ENCODE results near the gene HAL. TPM values are rescaled to one million over a fixed set of nuclear protein-coding genes. Genes with fewer than 3 reads are reported as not detected.

HAL gene
- total RNA-seq, 1 donor from 2014 or later = 2.5 TPM

DNA sequence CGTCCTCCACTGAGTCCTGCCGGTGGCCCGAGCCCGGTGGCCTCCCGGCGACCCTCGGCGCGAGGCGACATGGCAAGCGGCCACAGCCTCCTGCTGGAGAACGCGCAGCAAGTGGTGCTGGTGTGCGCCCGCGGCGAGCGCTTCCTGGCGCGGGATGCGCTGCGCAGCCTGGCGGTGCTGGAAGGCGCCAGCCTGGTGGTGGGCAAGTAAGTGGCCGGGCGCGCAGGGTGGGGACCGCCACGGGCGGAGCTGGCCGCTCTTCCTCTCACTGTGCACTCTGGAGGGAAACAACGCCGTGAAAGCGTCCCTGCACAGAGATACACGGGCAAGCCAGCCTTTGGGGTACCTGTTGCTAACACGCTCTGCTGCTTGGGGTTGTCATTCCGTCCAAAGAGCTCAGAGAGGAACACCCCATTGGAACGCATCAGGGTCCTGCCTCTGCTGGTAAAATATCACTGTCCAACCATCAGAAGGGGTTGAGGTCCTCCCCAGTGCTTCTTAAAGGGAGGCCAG, 52.8 kb downstream of the HAL start, which contains the start of gene AMDHD1:
AMDHD1 (plus strand) TSS at position 2 of the 513 bp plus-strand sequence; CDS start at position 70, 68 bp downstream.
- no peaks in the 10 kb centered on the region for H3K9me3 Mint-ChIP-seq
- DNase-seq (peak; percentile 64), ATAC-seq (ENCODE audit: low read depth) (peak; percentile 59)
- ChIA-PET POLR2A (interaction anchor here (0.7 to 1.7 kb wide), 8 partner anchors 10 to 940 kb away, joined by 3 to 7 read pairs (median 4); partner anchors contain the start of genes CDK17, METAP2, NDUFA12 and SNRPF), CTCF (interaction anchor here (0.6 to 1.9 kb wide), 3 partner anchors 26 to 318 kb away, joined by 3 to 7 read pairs (median 4); no protein-coding TSS in a partner anchor)
- no peaks in the 10 kb centered on the region for H3K27me3 Mint-ChIP-seq
- H3K4me3 Mint-ChIP-seq = peak within 1 kb of the TSS; percentile 90
- intact Hi-C loops (cut with micrococcal nuclease) = loop anchor here (1.0 to 2.0 kb wide), 7 partner anchors 8 to 457 kb away; partner anchors contain the start of genes CDK17, LTA4H and SNRPF
- peak within 1 kb of the TSS; percentile 83 for H3K27ac Mint-ChIP-seq
- peaks cover 10% of the 10 kb centered on the region for H3K4me1 Mint-ChIP-seq
- no peaks in the 10 kb centered on the region for H3K36me3 Mint-ChIP-seq (ENCODE audit: low read depth)
- TF ChIP-seq, protein P1, sequence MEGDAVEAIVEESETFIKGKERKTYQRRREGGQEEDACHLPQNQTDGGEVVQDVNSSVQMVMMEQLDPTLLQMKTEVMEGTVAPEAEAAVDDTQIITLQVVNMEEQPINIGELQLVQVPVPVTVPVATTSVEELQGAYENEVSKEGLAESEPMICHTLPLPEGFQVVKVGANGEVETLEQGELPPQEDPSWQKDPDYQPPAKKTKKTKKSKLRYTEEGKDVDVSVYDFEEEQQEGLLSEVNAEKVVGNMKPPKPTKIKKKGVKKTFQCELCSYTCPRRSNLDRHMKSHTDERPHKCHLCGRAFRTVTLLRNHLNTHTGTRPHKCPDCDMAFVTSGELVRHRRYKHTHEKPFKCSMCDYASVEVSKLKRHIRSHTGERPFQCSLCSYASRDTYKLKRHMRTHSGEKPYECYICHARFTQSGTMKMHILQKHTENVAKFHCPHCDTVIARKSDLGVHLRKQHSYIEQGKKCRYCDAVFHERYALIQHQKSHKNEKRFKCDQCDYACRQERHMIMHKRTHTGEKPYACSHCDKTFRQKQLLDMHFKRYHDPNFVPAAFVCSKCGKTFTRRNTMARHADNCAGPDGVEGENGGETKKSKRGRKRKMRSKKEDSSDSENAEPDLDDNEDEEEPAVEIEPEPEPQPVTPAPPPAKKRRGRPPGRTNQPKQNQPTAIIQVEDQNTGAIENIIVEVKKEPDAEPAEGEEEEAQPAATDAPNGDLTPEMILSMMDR (IDR thresholded peaks at IDR 0.05) = no peak

DNA sequence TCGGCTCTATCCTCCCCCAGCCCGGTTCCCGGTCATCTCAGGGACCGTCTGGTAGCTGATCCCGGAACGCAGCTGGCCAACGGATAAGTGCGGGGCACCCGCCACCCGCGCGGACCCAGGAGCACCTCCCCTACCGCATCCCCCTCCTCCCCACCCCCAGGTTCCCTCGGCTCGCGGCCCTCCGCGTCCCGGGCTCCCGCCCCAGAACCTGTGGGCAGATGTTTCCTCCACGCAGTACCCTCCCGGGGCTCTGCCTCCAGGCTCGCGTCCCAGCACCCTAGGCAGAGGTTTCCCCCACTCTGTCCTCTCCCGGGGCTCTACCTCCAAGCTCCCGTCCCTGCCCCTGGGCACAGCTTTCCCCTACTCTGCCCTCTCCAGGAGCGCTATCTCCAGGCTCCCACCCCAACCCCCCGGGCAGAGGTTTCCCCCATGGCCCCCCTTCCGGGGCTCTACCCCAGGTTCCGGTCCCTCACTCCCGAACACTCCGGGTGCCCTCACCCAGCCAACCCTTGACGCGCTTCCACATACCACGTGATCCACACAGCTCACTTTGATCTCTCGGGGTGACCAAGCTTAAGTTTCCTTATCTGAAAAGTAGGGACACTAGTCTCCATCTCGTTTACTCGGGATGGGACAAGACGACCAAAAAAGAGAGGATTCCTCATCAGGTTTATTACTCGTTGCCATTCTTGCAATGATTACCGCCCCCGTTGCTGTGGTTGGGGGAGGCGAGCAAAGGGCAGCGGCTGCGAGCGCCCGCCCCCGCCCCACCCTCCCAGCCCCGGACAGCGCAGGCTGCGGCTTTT, 53.4 kb downstream of the HAL start, which contains the start of gene CCDC38:
CCDC38 (minus strand) TSS at position 91 of the 806 bp plus-strand sequence. CDS start 6,105 bp downstream, outside the sequence.
- DNase-seq = peak; percentile 67
- Mint-ChIP-seq H3K4me1 (peaks cover 10% of the 10 kb centered on the region), H3K27me3 (no peaks in the 10 kb centered on the region), H3K27ac (peak within 1 kb of the TSS; percentile 83), H3K9me3 (no peaks in the 10 kb centered on the region), H3K4me3 (peak within 1 kb of the TSS; percentile 90), H3K36me3 (ENCODE audit: low read depth) (no peaks in the 10 kb centered on the region)
- POLR2A ChIA-PET = interaction anchor here (0.7 to 1.7 kb wide), 12 partner anchors 8 to 939 kb away, joined by 3 to 7 read pairs (median 3); partner anchors contain the start of genes CDK17, METAP2, NDUFA12 and SNRPF
- TF ChIP-seq, protein P1 (IDR thresholded peaks at IDR 0.05) = no peak
- peak; percentile 92 for ATAC-seq (ENCODE audit: low read depth)
- intact Hi-C loops (cut with micrococcal nuclease) = loop anchor here (1.0 to 2.0 kb wide), 7 partner anchors 9 to 458 kb away; partner anchors contain the start of genes CDK17, LTA4H and SNRPF
- CTCF ChIA-PET = interaction anchor here (1.9 kb wide), 1 partner anchor 25 kb away, joined by 7 read pairs; no protein-coding TSS in a partner anchor

DNA sequence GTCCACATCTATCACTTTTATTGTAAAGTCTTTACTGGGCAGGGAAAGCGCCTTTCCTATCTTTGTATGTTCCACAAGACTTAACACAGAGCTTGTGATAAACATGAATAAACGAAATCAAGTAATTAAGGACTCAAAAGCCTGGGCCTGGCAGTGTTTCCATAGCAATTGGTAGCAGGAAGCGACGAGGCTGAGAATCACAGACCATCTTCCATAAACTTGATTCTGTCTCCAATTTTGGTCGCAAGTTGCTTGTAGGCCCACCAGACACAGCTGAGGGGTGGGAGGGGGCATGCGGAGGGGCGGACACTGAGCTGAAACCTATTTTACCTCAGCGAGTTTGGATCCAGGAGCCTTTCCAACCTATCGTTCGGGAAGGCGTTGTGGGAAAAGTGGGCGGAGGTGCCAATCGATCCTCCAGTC, 54.0 kb downstream of the HAL start:
- no peaks in the 10 kb centered on the region for H3K9me3 Mint-ChIP-seq
- peaks cover 10% of the 10 kb centered on the region for H3K4me1 Mint-ChIP-seq
- H3K36me3 Mint-ChIP-seq (ENCODE audit: low read depth) = no peaks in the 10 kb centered on the region
- TF ChIP-seq, protein P1 (IDR thresholded peaks at IDR 0.05) = no peak
- DNase-seq (no peak), ATAC-seq (ENCODE audit: low read depth) (no peak)
- ChIA-PET CTCF (interaction anchor here (1.9 kb wide), 1 partner anchor 24 kb away, joined by 7 read pairs; no protein-coding TSS in a partner anchor), POLR2A (interaction anchor here (0.6 to 1.7 kb wide), 9 partner anchors 9 to 939 kb away, joined by 3 to 7 read pairs (median 3); partner anchors contain the start of genes METAP2, NDUFA12 and SNRPF)
- intact Hi-C loops (cut with micrococcal nuclease) = loop anchor here (2.0 kb wide), 3 partner anchors 23 to 459 kb away; partner anchors contain the start of gene CDK17
- no peaks in the 10 kb centered on the region for H3K27me3 Mint-ChIP-seq
- H3K4me3 Mint-ChIP-seq = peak overlapping the region; percentile 90
- H3K27ac Mint-ChIP-seq = peak overlapping the region; percentile 83

DNA sequence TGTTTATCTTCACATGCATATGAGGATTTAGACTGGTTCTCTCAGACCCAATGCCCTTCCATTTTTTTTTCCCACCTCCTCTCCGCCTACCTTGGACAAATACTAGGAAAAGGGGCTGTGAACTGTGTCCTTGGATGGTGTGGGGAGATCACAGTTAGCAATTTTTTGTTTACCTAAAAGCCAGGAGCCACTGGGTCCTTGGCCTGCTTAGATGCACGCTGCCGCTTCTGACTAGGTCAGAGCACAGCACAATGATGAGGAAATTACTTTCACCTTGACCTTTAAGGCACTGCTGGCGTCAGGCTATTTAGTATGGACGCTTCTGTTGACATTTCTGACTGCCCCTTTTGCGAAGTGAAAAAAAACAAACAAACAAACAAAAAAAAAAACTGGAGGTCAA, 55.6 kb downstream of the HAL start:
- no peaks in the 10 kb centered on the region for H3K9me3 Mint-ChIP-seq
- no peak overlapping the region for H3K4me3 Mint-ChIP-seq
- intact Hi-C loops (cut with micrococcal nuclease) = no loop called here
- DNase-seq (no peak), ATAC-seq (ENCODE audit: low read depth) (no peak)
- CTCF ChIA-PET = no interaction called here
- no peaks in the 10 kb centered on the region for H3K36me3 Mint-ChIP-seq (ENCODE audit: low read depth)
- no peaks in the 10 kb centered on the region for H3K27me3 Mint-ChIP-seq
- H3K27ac Mint-ChIP-seq = no peak overlapping the region
- POLR2A ChIA-PET = no interaction called here
- H3K4me1 Mint-ChIP-seq = peaks cover 10% of the 10 kb centered on the region
- TF ChIP-seq, protein P1 (IDR thresholded peaks at IDR 0.05) = no peak

Other genes with a start within 250 kb of the HAL start
- 0.20 and 1.1 TPM in 2 replicates for gene NTN4, start 205.6 kb downstream of the HAL start, total RNA-seq
- gene SNRPF, start 137.4 kb downstream of the HAL start, total RNA-seq = 35.2 and 38.2 TPM in 2 replicates
- gene CCDC38, start 53.7 kb downstream of the HAL start, total RNA-seq = 0.09 and 0.42 TPM in 2 replicates
- 0.61 and 1.2 TPM in 2 replicates for gene AMDHD1, start 53.0 kb downstream of the HAL start, total RNA-seq
- gene LTA4H, start 39.2 kb upstream of the HAL start, total RNA-seq = 119 and 124 TPM in 2 replicates
- gene ELK3, start 198.0 kb upstream of the HAL start, total RNA-seq = 59.9 and 60.8 TPM in 2 replicates

All from activated B cell treated with CpG ODN at 0.5 μM for 24 hours (primary cell).